ENCODE measurements around the gene PIPOX.

DNA sequence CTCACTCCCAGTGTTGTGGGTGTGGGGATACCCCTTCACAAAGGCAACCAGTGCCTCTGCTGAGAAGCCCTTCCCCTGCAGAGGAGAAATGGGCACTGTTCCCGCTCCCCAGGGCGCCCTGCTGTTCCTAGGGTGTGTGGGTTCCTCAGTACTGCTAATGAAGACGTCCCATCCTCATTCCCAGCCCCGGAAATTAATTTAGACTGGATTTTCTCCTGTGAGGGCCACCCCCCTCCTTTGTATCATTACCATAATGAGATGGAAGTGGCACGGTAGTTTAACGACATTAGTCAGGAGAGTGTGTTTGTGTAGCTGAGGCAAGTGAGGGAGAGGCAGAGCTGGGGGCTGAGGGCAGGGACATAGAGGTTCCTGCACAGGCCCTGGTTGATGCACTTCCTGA lies 53.2 kb downstream of the PIPOX start:
- TF ChIP-seq, protein P1, sequence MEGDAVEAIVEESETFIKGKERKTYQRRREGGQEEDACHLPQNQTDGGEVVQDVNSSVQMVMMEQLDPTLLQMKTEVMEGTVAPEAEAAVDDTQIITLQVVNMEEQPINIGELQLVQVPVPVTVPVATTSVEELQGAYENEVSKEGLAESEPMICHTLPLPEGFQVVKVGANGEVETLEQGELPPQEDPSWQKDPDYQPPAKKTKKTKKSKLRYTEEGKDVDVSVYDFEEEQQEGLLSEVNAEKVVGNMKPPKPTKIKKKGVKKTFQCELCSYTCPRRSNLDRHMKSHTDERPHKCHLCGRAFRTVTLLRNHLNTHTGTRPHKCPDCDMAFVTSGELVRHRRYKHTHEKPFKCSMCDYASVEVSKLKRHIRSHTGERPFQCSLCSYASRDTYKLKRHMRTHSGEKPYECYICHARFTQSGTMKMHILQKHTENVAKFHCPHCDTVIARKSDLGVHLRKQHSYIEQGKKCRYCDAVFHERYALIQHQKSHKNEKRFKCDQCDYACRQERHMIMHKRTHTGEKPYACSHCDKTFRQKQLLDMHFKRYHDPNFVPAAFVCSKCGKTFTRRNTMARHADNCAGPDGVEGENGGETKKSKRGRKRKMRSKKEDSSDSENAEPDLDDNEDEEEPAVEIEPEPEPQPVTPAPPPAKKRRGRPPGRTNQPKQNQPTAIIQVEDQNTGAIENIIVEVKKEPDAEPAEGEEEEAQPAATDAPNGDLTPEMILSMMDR (IDR thresholded peaks at IDR 0.05; ENCODE audit: poor library complexity) = no peak
- TF ChIP-seq EZH2 (IDR thresholded peaks at IDR 0.05; ENCODE audit: borderline replicate concordance) = no peak
